H1 (cell line): ENCODE data around the gene ST3GAL3.

Experiments
- CBX8 ChIP-seq: fragments of 300-800, 300-1000 bp; sonication (generic); IDR thresholded peaks from 2 replicates; pipeline ENCODE4 v1.7.1; 2016; ENCODE audit warnings: low read depth, low read length, borderline replicate concordance
- EP300 ChIP-seq, 2 experiments: IDR thresholded peaks; 1 replicate in 1 of 2; 2 replicates in 1 of 2; pipeline ENCODE4 v1.6.1; 2011 to 2012; ENCODE audit warnings: low read depth in 2 of 2, low read length in 2 of 2, mild to moderate bottlenecking in 2 of 2, borderline replicate concordance in 1 of 2, inconsistent platforms in 1 of 2, moderate library complexity in 1 of 2
- EZH2 ChIP-seq: fragments of 200-600 bp; sonication (generic); IDR thresholded peaks from 2 replicates; pipeline ENCODE4 v1.7.1; 2012; ENCODE audit warnings: low read depth, mild to moderate bottlenecking, moderate library complexity, low read length, inconsistent platforms; ENCODE audit not compliant: severe bottlenecking
- NRF1 ChIP-seq: IDR thresholded peaks from 2 replicates; pipeline ENCODE4 v1.6.1; 2011; ENCODE audit warnings: mild to moderate bottlenecking, low read depth, low read length, improper control_type of control experiment
- POLR2AphosphoS5 ChIP-seq: IDR thresholded peaks from 2 replicates; pipeline ENCODE4 v1.6.1; 2011; ENCODE audit warnings: low read depth, low read length
- RAD21 ChIP-seq, 2 experiments: IDR thresholded peaks in 1 of 2; conservative IDR thresholded peaks in 1 of 2; 2 replicates each; pipeline ENCODE4 v1.6.1; 2011; ENCODE audit warnings: low read depth in 2 of 2, low read length in 2 of 2, improper control_type of control experiment in 1 of 2, inconsistent platforms in 1 of 2, mild to moderate bottlenecking in 1 of 2, moderate library complexity in 1 of 2
- SP2 ChIP-seq: IDR thresholded peaks from 2 replicates; pipeline ENCODE4 v1.6.1; 2012; ENCODE audit warnings: mild to moderate bottlenecking, low read length, inconsistent platforms
- ZNF274 ChIP-seq: IDR thresholded peaks from 2 replicates; pipeline ENCODE4 v1.7.0; 2012; ENCODE audit warnings: low read length, borderline replicate concordance; ENCODE audit errors: extremely low read depth
- TF ChIP-seq, protein P1 (sequence below), 3 experiments: IDR thresholded peaks; 1 replicate in 2 of 3; 2 replicates in 1 of 3; pipeline versions ENCODE4 v1.5.1 to v1.6.1; 2011; ENCODE audit warnings: low read length in 3 of 3, mild to moderate bottlenecking in 3 of 3, inconsistent platforms in 2 of 3, low read depth in 1 of 3, moderate library complexity in 1 of 3; ENCODE audit not compliant: insufficient read depth in 1 of 3; ENCODE audit errors: control extremely low read depth in 1 of 3
- TF ChIP-seq, protein P2 (sequence below): IDR thresholded peaks from 2 replicates; pipeline ENCODE4 v1.6.1; 2012; ENCODE audit warnings: inconsistent platforms
- TF ChIP-seq, protein P3 (sequence below): IDR thresholded peaks from 2 replicates; pipeline ENCODE4 v1.6.1; 2011; ENCODE audit warnings: low read length, improper control_type of control experiment
- TF ChIP-seq, protein P4 (sequence below): IDR thresholded peaks from 2 replicates; pipeline ENCODE4 v1.6.1; 2011; ENCODE audit warnings: low read depth, mild to moderate bottlenecking, low read length; ENCODE audit not compliant: insufficient read depth

DNA sequence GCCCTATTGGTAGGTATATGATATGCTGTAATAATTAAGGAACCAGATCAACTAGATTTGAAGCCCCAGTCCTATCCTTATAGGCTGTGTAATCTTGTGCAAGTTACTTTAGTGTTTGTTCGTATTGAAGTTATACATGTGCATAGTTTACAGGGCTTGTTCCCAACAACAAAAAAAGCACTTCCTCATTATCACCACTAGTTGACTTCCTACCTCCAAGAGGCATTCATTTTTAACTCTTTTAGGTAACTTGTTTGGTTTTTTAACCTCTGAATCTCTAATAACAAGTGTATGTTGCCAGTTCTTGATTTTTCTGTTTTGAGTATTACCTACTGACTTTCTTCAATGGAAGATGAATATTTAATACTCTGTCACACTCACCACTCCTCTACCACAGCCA, 71.9 kb downstream of the ST3GAL3 start:
- TF ChIP-seq, protein P1, sequence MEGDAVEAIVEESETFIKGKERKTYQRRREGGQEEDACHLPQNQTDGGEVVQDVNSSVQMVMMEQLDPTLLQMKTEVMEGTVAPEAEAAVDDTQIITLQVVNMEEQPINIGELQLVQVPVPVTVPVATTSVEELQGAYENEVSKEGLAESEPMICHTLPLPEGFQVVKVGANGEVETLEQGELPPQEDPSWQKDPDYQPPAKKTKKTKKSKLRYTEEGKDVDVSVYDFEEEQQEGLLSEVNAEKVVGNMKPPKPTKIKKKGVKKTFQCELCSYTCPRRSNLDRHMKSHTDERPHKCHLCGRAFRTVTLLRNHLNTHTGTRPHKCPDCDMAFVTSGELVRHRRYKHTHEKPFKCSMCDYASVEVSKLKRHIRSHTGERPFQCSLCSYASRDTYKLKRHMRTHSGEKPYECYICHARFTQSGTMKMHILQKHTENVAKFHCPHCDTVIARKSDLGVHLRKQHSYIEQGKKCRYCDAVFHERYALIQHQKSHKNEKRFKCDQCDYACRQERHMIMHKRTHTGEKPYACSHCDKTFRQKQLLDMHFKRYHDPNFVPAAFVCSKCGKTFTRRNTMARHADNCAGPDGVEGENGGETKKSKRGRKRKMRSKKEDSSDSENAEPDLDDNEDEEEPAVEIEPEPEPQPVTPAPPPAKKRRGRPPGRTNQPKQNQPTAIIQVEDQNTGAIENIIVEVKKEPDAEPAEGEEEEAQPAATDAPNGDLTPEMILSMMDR (IDR thresholded peaks at IDR 0.05; ENCODE audit: control extremely low read depth in 1 of 3, insufficient read depth in 1 of 3, low read depth in 1 of 3, low read length in 3 of 3) = peak in 1 of 3 experiments; percentile 35; a peak in 1 of 4 replicates
- no peak for TF ChIP-seq POLR2AphosphoS5
- TF ChIP-seq EZH2 = no peak
- TF ChIP-seq ZNF274 = no peak
- TF ChIP-seq, protein P2, sequence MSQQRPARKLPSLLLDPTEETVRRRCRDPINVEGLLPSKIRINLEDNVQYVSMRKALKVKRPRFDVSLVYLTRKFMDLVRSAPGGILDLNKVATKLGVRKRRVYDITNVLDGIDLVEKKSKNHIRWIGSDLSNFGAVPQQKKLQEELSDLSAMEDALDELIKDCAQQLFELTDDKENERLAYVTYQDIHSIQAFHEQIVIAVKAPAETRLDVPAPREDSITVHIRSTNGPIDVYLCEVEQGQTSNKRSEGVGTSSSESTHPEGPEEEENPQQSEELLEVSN = no peak
- no peak for TF ChIP-seq SP2
- no peak for TF ChIP-seq NRF1
- TF ChIP-seq EP300 (IDR thresholded peaks at IDR 0.05; ENCODE audit: borderline replicate concordance in 1 of 2, low read depth in 2 of 2, low read length in 2 of 2) = no peak
- TF ChIP-seq, protein P3, sequence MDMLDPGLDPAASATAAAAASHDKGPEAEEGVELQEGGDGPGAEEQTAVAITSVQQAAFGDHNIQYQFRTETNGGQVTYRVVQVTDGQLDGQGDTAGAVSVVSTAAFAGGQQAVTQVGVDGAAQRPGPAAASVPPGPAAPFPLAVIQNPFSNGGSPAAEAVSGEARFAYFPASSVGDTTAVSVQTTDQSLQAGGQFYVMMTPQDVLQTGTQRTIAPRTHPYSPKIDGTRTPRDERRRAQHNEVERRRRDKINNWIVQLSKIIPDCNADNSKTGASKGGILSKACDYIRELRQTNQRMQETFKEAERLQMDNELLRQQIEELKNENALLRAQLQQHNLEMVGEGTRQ = no peak
- TF ChIP-seq, protein P4, sequence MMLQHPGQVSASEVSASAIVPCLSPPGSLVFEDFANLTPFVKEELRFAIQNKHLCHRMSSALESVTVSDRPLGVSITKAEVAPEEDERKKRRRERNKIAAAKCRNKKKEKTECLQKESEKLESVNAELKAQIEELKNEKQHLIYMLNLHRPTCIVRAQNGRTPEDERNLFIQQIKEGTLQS = no peak
- TF ChIP-seq CBX8 = no peak
- 0 out of 4 replicates have a peak, but pooled peaks of 1 of the 2 experiments have one; percentile 2 for TF ChIP-seq RAD21 (IDR thresholded peaks at IDR 0.05 in 1 of 2, conservative IDR thresholded peaks at IDR 0.05 in 1 of 2; ENCODE audit: low read depth in 2 of 2, low read length in 2 of 2)
